IPS-18a (cell line): ENCODE results near the gene BRF1.
"Not testable (repeated sequence)": the region's sequence is repeated elsewhere in the genome, so short reads cannot be mapped to it uniquely, and the experiment has no call there.

Source experiments
- H3K27ac ChIP-seq: one replicate; pipeline ENCODE4 v1.5.1; 2013; ENCODE audit warnings: low read length
- H3K27me3 ChIP-seq: one replicate; pipeline ENCODE4 v1.6.1; 2013; ENCODE audit warnings: mild to moderate bottlenecking, low read length; ENCODE audit not compliant: control insufficient read depth, insufficient read depth
- H3K36me3 ChIP-seq: one replicate; pipeline ENCODE4 v1.6.1; 2013; ENCODE audit warnings: low read depth, low read length; ENCODE audit not compliant: control insufficient read depth
- H3K4me1 ChIP-seq: one replicate; pipeline ENCODE4 v1.6.1; 2013; ENCODE audit warnings: low read depth, low read length; ENCODE audit not compliant: control insufficient read depth
- H3K4me3 ChIP-seq: one replicate; pipeline ENCODE4 v1.5.1; 2013; ENCODE audit warnings: low read length
- H3K9ac ChIP-seq: one replicate; pipeline ENCODE4 v1.6.1; 2013; ENCODE audit warnings: mild to moderate bottlenecking, low read length, moderate library complexity
- H3K9me3 ChIP-seq: one replicate; pipeline ENCODE4 v1.6.1; 2013; ENCODE audit warnings: low read depth, low read length; ENCODE audit not compliant: control insufficient read depth

Gene BRF1

DNA sequence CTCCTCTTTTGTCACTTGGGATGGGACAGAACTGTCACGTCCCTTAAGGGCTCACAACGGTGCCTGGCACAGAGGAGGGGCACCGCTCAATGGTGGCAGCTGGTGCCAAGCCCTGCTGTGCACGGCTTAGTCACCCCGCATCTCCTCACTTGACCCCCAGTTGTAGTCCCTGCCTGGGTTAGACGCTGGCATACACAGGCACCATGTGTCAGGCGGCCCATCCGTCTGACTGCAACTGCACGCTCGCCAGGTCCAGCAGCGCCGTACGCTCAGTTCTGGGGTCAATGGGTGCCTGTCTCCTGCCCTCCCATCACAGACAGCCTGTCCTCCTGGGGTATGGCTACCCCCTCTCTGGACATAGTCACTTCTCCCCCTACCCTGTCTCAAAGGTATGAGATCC is 12.2 kb upstream of the BRF1 start:
- no peak overlapping the region for H3K4me3 ChIP-seq

DNA sequence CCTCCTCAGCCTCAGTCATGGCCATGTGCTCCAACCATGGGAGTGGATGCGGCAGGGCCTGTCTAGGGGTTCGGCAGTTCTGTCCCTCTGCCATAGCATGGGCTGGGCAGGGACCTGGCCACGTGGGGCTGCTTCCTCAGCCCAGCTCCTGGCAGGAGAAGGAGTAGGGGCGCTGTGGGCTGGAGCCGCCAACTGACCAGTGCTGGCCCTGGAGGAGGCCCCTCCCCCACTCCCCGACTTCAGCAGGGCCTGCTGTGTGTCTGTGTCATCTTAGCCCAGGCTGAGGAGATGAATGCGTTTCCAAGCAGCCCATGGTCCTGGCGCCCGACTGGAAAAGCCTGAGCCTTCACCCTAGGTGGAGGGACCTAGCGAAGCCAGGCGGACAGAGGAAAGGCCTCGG is 11.0 kb upstream of the BRF1 start:
- Histone ChIP-seq H3K9ac (no peak overlapping the region), H3K9me3 (no peaks in the 10 kb centered on the region), H3K27me3 (peaks cover 11% of the 10 kb centered on the region), H3K36me3 (no peaks in the 10 kb centered on the region), H3K27ac (no peak overlapping the region), H3K4me1 (peaks cover 20% of the 10 kb centered on the region), H3K4me3 (no peak overlapping the region)

More for the DNA sequence above, 12.2 kb upstream of the BRF1 start:
- Histone ChIP-seq H3K4me1 (peaks cover 14% of the 10 kb centered on the region), H3K27me3 (peaks cover 11% of the 10 kb centered on the region), H3K27ac (no peak overlapping the region), H3K9ac (no peak overlapping the region), H3K36me3 (no peaks in the 10 kb centered on the region), H3K9me3 (no peaks in the 10 kb centered on the region)

GRCh38 chr14:105309371-105309770 is 8.6 kb upstream of the BRF1 start:
- Histone ChIP-seq H3K4me3 (no peak overlapping the region), H3K36me3 (no peaks in the 10 kb centered on the region)

GRCh38 chr14:105307052-105307727 is 6.4 kb upstream of the BRF1 start:
- Histone ChIP-seq H3K4me1 (peaks cover 14% of the 10 kb centered on the region), H3K27ac (no peak overlapping the region), H3K9ac (no peak overlapping the region), H3K27me3 (peaks cover 7% of the 10 kb centered on the region), H3K9me3 (no peaks in the 10 kb centered on the region), H3K36me3 (no peaks in the 10 kb centered on the region), H3K4me3 (no peak overlapping the region)

More at GRCh38 chr14:105309371-105309770, 8.6 kb upstream of the BRF1 start:
- Histone ChIP-seq H3K9ac (no peak overlapping the region), H3K9me3 (no peaks in the 10 kb centered on the region), H3K27ac (no peak overlapping the region), H3K4me1 (peaks cover 17% of the 10 kb centered on the region), H3K27me3 (no peaks in the 10 kb centered on the region)

GRCh38 chr14:105305791-105306190 is 5.0 kb upstream of the BRF1 start:
- Histone ChIP-seq H3K4me1 (peaks cover 9% of the 10 kb centered on the region), H3K36me3 (no peaks in the 10 kb centered on the region), H3K27ac (no peak overlapping the region), H3K27me3 (peaks cover 8% of the 10 kb centered on the region), H3K4me3 (no peak overlapping the region), H3K9ac (no peak overlapping the region), H3K9me3 (no peaks in the 10 kb centered on the region)

GRCh38 chr14:105305345-105305744 is 4.5 kb upstream of the BRF1 start:
- Histone ChIP-seq H3K9me3 (no peaks in the 10 kb centered on the region), H3K36me3 (no peaks in the 10 kb centered on the region), H3K9ac (no peak overlapping the region), H3K4me3 (no peak overlapping the region), H3K4me1 (peaks cover 9% of the 10 kb centered on the region), H3K27me3 (peaks cover 8% of the 10 kb centered on the region), H3K27ac (no peak overlapping the region)

DNA sequence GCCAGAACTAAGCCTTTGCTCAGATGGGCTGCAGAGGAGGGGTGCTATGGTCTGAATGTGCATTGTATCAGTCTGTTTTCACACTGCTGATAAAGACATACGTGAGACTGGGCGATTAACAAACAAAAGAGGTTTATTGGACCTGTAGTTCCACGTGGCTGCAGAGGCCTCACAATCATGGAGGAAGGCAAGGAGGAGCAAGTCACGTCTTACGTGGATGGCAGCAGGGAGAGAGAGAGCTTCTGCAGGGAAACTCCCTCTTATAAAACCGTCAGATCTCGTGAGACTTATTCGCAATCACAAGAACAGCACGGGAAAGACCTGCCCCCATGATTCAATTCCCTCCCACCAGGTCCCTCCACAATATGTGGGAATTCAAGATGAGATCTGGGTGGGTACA is 3.8 kb upstream of the BRF1 start:
- peaks cover 14% of the 10 kb centered on the region for H3K27me3 ChIP-seq
- H3K4me1 ChIP-seq: peaks cover 9% of the 10 kb centered on the region
- H3K27ac ChIP-seq: no peak overlapping the region
- no peak overlapping the region for H3K4me3 ChIP-seq
- H3K36me3 ChIP-seq: no peaks in the 10 kb centered on the region
- no peak overlapping the region for H3K9ac ChIP-seq
- no peaks in the 10 kb centered on the region for H3K9me3 ChIP-seq

GRCh38 chr14:105303949-105304348 is 3.1 kb upstream of the BRF1 start:
- no peaks in the 10 kb centered on the region for H3K36me3 ChIP-seq
- H3K4me3 ChIP-seq: no peak overlapping the region
- peaks cover 20% of the 10 kb centered on the region for H3K27me3 ChIP-seq
- no peak overlapping the region for H3K9ac ChIP-seq
- H3K27ac ChIP-seq: no peak overlapping the region
- H3K9me3 ChIP-seq: no peaks in the 10 kb centered on the region
- peaks cover 9% of the 10 kb centered on the region for H3K4me1 ChIP-seq

DNA sequence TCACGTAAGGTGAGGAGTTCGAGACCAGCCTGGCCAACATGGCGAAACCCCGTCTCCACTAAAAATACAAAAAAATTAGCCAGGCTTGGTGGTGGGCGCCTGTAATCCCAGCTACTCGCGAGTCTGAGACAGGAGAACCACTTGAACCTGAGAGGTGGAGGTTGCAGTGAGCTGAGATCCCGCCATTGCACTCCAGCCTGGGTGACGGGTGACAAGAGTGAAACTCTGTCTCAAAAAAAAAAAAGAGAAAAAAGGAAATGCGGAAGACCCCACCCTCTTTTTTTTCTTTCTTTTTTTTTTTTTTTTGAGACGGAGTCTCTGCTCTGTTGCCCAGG is 1.1 kb upstream of the BRF1 start:
- not testable (repeated sequence) for H3K36me3 ChIP-seq, H3K4me1 ChIP-seq, H3K27ac ChIP-seq, H3K9ac ChIP-seq, H3K9me3 ChIP-seq
- Histone ChIP-seq H3K27me3 (peaks cover 21% of the 10 kb centered on the region), H3K4me3 (peak overlapping the region; percentile 79)

DNA sequence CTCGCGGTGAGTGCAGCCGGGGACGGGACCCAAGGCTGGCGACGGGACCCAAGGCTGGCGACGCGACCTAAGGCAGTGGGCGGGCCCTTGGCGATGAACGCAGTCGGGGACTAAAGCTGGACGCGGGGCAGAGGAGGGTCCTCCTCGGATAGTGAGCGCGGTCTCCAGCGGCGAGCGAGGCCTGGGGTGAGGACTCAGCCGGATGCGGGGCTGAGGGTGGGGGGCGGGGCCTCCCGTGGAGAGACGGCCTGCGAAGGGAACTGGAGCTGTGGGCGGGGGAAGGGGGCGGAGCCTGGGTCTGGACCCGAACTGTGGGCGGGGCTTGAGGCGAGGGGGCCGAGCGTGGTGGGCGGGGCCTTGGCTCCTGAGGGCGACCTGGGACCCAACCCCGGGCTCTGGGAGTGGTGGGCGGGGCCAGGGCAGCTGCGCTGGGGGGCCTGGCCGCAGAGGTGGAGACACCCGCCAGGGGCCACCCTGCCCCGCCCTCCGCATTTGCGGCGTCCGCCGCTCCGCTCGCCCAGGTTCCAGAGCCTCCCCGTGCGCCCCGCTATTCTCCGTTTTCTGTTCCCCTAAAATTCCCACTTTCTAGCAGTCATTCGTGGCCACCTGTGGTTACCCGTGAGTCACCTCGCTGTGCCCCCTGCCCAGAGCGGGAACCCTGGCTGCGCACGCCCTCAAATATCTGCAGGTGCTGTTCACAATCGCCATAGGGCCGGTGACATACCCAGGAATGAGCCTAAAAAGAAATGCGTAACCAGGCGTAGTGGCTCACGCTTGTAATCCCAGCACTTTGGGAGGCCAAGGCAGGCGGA is 508 bp upstream of the BRF1 start:
- no peak overlapping the region for H3K9ac ChIP-seq
- H3K4me3 ChIP-seq: peak overlapping the region; percentile 79
- no peaks in the 10 kb centered on the region for H3K9me3 ChIP-seq
- H3K36me3 ChIP-seq: no peaks in the 10 kb centered on the region
- peaks cover 21% of the 10 kb centered on the region for H3K27me3 ChIP-seq
- no peak overlapping the region for H3K27ac ChIP-seq
- H3K4me1 ChIP-seq: no peaks in the 10 kb centered on the region

GRCh38 chr14:105299654-105300541 is 903 bp downstream of the BRF1 start:
- H3K4me1 ChIP-seq: no peaks in the 10 kb centered on the region
- peak overlapping the region; percentile 65 for H3K9ac ChIP-seq
- H3K27ac ChIP-seq: no peak overlapping the region
- H3K27me3 ChIP-seq: peaks cover 21% of the 10 kb centered on the region
- no peaks in the 10 kb centered on the region for H3K9me3 ChIP-seq
- H3K4me3 ChIP-seq: peak overlapping the region; percentile 79
- no peaks in the 10 kb centered on the region for H3K36me3 ChIP-seq
